DMS114 treated with DMSO at 0.1 percent for 48 hours (cell line): ENCODE data around the gene PUDP.

ENCODE experiments used
- DNase-seq: peaks from one replicate; lab custom pipeline; 2025; ENCODE audit not compliant: unreplicated experiment; lab: John Stamatoyannopoulos, UW

PUDP gene

DNA sequence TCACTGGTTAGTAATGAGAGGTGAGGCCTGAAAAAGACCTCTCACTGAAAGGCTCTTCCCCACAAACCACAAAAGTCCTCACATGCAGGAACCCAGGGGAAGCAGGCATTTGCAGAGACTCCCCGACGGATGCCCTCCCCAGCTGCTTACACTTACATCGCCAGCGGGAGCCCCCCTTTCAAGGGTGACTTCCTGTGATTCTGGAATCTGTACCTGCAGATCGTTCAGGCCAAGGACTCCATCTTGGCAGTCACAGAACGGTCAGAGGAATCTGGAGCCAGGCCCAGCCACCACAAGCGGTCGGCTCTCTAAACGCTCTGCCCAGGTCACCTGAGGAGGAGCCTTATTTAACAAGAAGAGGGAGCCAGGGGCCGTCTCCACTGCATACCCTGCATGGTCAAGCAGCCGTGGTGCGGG is 71.7 kb downstream of the PUDP start:
- no peak for DNase-seq

DNA sequence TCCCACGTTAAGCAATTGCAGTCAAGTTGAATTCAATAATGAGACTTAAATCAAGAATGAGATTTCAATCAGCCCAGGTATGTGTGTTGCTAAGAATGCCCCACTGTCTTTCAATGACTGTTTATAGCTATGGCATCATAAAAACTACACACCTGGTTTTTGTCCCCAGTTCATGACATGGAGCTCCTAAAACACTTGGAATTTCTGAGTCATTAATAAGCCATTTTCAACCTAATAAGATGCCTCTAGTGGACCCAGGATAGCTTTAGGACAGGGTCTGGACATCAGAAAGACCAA is 73.1 kb downstream of the PUDP start:
- no peak for DNase-seq

DNA sequence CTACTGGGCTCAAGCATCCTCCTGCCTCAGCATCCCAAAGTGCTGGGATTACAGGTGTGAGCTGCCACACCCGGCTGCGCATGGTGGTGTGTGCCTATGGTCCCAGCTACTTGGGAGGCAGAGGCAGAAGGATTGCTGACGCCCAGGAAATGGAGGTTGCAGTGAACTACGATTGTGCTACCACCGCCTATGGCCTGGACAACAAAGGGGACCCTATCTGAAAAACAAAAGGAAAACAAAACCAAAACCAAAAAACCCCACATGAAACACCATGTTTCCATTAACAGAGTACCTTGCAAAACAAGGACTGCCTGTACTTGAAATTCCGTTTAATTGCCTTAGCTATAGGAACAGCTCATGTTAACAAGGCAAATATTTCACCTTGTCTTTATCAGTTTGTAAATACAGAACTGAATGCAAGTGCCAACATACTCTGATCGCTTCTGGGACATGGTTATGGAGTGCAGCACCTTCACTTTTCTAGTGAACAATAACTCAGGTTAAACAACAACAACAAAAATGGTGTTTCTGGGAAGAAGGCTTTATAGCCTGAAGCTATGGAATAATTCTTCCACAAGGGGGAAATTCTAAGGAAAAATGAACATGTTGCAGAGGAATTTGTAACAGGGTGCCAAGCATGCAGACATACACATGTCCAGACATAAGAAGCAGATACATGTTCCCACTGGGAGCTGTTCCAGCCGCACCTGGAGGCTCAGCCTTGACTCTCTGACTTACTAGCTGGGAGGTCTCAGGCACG is 73.6 kb downstream of the PUDP start:
- no peak for DNase-seq

DNA sequence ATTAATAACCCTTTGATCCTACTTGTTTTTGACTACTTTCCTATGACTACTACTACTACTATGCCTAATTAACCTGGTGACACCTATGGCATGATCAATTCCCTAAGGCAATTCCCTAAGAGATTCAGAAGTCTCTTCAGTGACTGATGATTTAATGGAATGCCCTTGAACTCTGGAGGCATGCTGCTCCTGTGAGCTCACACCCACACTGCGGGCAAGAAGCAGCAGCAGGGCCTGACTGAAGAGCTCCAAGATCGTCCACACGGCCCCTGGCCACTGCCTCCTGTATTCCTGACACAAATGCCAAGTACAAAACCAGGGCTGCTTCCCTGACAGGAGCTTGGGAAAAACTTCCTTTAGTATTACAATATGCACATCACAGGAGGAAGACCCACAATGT is 74.6 kb downstream of the PUDP start:
- DNase-seq: no peak

DNA sequence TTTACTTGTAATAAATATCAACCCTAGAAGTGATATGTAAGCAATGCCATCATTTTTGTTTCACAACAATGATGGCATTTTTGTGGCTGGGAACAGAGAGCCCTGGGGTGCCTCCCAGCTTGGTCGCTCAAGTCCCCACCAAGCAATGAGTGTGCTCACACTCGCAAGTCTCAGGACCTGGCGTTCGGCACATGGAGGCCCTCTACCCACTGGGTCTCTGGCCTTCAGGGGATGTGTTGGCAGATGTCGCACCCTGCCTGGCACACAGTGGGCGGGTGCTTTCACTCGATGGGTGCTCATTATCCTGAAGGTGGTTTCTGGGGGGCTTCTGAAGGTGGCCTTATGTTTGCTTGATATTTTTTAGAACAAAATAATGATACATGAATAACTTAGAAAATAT is 75.1 kb downstream of the PUDP start:
- no peak for DNase-seq

DNA sequence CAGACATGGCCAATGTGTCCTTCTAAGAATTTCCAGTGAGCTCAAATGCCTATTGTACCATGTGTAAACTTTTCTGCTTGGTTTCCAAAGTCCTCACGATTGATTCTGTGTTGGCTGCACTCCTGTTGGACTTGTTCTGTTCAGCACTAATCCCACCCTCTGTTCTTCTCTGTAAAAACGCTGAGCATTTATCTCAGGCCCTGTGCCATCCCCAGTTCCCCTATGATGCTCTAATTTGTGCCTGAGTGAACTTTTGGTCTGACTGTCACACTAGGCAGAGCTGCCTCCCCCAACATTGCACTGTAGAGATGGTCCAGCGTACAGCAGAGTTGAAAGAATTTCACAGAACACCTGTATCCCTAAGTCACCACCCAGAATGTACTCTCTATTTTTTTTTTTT is 76.6 kb downstream of the PUDP start:
- no peak for DNase-seq

DNA sequence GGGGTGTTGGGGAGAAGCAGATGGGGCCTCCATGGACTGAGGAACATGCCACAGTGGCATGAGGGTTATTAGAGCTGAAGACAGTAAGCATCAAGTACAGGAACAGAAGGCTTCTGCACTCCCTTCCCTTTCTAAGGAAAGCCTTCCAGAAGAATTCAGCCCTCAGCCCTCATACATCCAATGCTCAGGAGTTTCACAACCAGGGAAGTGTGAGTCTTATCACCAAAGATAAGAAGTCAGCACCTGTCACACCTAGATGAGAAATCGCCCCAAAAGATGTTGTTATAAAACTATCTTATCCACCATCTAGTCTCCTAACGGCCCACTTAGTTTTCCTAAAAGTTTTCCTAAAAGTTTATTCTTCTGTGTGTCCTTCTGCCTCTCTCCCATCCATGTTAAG is 78.4 kb downstream of the PUDP start:
- no peak for DNase-seq

DNA sequence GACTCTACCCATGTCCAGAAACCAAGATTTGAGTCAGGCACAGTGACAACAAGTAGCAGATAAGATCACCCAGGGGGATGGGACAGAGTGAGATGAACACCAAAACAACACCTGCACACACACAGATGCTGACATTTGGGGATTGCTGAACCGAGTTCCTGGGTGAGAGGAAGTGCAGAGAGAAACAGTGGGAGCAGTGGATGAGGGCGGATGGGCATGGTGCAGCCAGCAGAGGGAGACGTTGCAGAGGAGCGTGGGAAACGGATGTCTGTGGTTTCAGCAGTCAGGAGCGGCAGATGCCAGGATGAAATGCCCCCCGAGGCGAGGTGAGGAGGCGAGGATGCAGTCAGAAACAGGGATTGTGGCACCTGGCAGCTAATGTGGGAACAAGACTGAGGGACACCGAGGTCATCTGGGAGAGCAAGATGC is 79.0 kb downstream of the PUDP start:
- no peak for DNase-seq

DNA sequence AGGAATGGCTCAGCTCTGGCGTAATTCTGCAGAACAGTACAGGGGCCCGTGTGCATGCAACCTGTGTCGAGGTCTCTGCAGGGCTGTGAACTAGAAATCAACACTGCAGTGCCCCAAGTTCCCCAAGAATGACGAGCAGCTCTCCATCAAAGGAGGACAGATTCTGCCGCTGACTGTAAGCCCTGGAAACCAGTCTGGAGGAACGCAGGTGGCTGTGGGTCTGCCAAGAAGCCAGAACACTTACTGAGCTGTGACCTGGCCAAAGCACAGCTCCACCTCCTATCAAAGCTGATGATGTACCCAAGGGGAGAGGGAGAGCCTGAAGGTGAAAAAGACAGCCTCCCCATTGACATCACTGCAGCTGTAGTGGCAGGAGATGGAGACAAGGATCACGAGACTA is 80.7 kb downstream of the PUDP start:
- no peak for DNase-seq

DNA sequence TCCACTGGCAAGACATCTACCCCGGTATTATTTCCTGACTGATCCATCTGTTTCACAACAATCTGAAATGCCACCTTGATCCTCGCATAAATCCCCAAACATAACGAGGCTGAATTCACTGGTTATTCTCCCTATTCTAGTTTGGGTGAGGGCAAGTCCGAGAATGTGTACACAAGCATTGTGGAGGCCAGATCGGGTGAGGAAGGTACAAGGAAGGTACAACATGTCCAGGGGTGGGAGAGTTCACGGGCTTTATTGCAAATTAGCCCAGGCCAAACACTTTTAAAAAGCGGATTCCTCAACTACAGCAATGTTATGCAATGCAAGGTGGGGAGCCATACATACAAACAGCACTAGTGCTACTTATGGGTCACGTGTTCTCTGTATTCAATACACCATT is 82.5 kb downstream of the PUDP start:
- DNase-seq: no peak

DNA sequence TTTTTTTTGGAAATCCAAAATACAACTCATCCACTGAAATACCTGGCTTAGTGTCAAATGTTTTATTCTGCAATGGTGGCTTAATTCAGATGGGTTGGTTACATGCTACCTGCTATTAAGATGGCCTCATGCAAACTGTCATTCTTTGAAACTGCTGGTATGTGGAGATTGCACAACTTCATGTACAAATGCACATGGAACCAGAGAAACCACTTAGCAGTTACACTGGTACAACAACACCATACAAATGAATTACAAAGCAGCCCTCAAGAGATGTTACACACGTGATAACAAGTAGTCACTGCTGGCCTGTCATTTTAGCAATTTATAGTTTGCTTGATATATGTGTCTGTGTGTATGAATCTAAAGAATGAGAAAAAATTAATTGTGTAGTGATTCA is 85.0 kb downstream of the PUDP start:
- DNase-seq: no peak

DNA sequence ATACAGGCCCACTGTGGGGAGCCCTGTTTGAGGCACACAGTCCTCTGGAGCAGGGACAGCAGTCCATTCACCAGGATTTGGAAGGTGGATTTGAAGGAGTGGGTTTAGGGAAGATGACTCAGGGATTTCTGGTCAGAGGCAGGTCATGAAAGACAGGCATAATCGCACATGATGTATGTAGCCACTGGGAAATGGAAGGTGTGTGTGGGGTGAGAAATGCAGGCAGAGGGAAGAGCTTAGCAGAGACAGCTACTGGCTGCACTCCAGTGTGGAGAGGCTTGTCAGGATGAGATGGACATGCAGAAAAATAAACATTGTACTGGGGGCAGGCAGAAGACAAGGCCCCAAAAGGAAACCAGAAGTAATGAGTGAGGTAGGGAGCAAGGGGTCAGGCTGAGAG is 85.7 kb downstream of the PUDP start:
- DNase-seq: no peak

DNA sequence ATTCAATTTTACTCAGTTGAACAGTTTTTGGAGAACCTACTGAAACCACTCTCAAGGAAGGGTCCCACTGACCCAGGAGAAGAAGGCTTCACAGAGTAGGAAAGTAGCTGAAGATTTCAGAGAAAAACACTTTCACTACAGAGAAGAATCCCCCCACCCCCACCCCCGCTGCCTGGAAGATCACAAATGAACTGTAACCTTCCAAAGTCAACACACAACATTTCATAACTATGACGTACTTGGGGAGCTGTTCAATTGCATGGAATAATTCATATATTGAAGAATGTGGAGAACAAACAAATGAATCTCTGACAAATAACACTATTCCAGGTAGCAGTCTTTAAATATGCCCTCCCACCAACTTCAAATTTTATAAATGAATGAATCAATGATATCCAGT is 86.5 kb downstream of the PUDP start:
- no peak for DNase-seq

DNA sequence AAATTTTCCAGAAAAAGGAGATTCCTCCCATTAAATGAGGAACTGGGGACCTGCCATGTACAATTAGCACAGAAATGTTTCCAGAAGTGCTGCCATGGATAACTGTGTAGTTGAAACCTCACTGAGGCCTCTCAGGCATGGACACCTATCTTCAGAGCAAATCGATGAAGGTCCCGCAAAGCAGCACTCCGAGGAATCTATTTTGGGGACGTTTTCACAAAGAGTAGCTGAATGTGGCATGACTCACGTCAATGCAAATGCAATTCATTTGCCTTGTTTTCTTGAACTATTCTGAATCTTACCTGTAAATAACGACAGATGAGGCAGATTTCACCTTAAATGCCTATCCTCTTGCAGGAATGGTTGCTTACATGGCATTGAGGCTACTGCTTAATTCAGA is 87.5 kb downstream of the PUDP start:
- DNase-seq: no peak

DNA sequence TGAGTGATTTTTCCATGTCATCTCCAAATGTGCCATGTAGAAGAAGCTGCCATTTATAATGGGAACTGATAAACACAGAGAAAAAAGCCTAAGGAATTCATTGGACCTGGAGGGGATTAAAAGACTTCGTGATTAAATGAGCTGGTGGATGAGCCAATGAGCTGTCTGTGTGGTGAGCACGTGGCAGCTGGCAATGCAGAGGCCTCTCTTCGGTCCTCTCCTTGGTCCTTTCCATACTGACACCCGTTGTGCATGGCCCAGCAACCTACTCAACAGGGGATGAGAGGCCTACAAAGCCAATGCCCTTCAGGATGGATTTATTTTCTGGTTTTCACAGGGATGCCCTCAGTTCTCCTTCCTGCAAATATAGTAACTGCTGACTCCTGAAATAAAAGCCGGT is 88.1 kb downstream of the PUDP start:
- DNase-seq: no peak

DNA sequence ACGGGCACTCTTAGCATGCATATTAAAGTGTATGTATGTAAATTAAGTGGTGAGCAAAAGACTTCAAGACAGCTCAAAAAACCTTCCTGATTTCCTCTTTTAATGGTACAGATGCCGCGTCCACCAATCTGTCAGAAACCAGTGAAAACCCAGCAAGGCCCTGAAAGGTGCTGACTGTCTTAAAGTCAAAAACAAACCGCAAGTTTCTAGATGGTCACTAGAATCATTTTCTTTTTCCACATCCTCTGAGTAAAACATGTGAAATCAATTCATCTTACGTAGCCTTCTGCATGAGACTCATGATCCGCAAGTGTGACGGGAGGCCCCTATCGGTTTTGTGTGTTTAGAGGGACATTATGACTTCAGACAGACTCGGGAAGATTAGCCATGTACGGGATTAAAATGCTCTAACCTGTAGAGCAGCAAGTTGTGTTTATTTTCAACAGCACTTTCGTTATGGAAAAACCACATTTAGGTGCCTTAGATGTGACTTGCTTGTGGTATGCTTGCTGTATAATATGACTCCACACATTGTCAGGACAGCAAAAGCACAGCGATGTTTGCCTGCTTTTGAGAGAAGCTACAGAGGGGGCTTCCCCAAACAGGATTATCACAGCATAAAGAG is 88.6 kb downstream of the PUDP start:
- DNase-seq: no peak

DNA sequence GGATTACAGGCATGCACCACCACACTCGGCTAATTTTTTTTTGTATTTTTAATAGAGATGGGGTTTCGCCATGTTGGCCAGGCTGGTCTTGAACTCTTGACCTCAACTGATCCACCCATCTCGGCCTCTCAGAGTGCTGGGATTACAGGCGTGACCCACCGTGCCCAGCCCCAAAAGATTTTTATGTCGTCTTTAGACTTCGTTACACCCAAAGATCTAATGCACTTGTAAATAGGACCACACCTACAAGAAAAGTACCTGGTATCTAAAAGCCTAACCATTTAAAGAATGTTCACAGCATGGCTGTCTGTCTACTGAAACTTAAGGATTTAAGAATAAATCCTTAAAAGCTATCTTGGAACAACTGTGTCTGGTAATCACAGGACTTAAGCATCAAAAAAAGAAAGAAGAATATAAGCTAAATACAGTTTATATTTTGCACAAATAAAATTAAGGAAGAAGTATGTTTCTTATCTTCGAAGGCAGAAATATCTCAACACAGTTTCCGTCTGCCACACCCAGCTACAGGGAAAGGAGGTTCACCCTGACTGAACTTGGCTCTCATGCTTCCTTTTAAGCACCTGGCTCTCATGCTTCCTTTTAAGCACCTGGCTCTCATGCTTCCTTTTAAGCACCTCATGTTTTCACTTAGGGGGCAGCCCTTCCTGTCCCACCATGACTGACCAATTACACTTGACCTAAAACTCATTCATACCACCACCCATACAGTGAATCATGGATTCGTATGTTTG is 92.4 kb downstream of the PUDP start:
- no peak for DNase-seq

DNA sequence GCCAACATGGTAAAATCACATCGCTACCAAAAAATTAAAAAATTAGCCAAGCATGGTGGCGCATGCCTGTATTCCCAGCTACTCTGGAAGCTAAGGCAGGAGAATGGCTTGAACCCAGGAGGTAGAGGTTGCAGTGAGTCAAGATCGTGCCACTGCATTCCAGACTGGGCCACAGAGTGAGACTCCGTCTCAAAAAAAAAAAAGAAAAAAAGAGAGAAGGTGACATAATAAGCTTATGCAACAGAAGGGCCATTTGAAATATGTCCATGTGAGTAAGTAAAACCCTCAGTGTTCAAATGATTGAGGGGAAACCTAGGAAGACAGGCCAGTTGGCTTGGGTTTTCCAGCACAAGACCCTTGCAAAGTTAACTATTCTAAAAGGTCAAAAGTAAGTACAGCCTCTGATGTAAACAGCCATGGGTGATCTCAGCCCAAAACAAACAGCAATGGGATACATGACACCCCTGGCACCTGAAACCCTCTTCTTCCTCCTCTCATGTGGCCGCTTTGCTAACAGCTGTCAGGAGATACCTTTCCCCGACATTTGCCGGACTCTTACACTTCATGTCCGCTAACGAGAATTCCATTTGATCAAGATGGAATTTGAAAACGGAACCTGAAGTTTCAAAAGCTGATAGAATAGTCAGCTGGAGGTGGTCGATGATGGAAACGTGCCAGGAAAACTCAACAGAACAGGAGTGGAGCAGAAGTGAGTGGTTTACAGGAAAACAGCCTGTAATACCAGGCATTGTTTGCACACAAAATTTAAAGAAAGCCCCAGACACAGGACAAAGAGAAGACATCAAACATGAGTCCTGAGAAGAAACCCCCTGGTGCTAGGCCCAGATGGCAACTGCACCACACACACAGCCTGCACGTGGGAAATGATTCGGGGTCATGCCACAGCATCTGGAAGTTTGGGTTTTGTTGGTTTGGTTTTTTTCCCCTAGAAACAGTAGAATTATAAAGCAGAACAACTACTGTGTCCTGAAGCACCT is 93.4 kb downstream of the PUDP start:
- no peak for DNase-seq

DNA sequence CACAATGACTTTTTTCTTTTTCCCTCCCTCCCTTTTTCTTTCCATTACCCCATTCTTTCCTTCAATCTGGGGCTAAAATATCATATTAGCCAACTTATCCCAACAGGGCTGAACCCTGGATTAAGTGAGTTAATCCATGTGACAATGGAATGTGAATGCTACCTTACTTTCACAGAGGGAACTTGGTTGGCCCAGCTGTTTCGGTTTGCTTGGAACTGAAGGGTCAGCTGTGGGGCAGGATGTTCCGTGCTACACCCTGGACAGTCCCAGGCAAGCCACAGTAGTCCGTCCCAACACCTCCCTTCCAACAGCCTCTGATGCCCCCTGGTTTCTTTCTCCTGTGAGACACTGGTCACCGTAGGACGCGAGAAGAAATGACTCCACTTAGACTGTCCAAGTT is 95.4 kb downstream of the PUDP start:
- no peak for DNase-seq

DNA sequence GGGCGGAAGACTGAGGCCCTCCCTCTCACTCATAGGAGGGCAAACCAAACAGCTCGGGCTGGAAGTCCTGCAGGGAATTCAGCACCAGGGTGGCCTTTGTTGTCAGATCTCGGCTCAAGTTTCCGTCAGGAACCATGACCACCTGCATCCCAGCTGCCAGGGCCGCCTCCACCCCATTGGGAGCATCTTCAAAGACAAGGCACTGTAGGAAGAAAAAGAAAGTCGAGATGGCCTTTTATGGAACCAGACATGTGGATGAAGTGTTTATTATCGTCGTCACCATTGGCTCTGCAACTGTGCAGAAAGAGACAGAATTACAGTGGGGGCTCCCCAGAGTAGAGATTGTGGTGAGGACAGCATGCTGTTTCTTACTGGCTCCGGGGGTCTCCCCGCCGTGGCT is 97.7 kb downstream of the PUDP start:
- no peak for DNase-seq

DNA sequence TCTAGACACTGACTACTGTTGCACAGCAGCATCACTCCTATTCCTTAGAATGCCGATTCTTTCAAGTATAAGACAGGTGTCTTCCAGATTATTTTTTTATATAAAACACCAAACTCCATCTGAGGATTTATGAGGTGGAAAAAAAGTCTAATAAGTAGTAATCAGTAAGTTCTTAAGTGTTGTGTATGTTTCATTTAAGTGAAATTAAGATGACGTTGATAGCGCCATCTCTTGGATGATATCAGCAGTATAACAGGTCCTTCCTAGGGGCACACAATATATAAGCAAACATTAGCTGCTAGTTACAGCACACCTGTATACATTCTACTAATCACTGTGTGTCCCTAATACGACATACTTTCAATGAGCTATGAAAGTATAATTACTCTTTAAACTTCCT is 100.0 kb downstream of the PUDP start:
- no peak for DNase-seq
